Renal pelvis (tissue), 4 donors: ENCODE data around the gene CAPN9. TPM values are rescaled to one million over a fixed set of nuclear protein-coding genes. Genes with fewer than 3 reads are reported as not detected.
"Not testable (repeated sequence)": the region's sequence is repeated elsewhere in the genome, so short reads cannot be mapped to it uniquely, and the experiment has no call there.

ENCODE experiments used
- DNase-seq: peaks from one replicate; pipeline ENCODE4 v3.0.0-alpha.2; 2013
- polyA plus RNA-seq, 3 donors: library from polyadenylated mRNA; unstranded; fragments of 120-200 nt; gene quantifications; one replicate each; pipeline ENCODE4 v1.2.1, GENCODE V29; 2013; ENCODE audit not compliant: insufficient read length in 3 of 3

The CAPN9 gene
- polyA plus RNA-seq, 3 donors, result 1.0 to 1.9 (median 1.1) TPM

GRCh38 chr1:230767859-230768612, 20.8 kb downstream of the CAPN9 start:
- DNase-seq, result not testable (repeated sequence)

GRCh38 chr1:230768903-230769570, 21.8 kb downstream of the CAPN9 start:
- DNase-seq, result no peak

- no peak for DNase-seq
Measured at GRCh38 chr1:230770317-230770716, 23.1 kb downstream of the CAPN9 start.

- no peak for DNase-seq
Measured at GRCh38 chr1:230771773-230772354, 24.7 kb downstream of the CAPN9 start.

- peak; percentile 61 for DNase-seq
Measured at GRCh38 chr1:230772457-230773395, 25.5 kb downstream of the CAPN9 start.

GRCh38 chr1:230773396-230774033, 26.3 kb downstream of the CAPN9 start:
- DNase-seq, result no peak

- DNase-seq, result no peak
Measured at GRCh38 chr1:230778916-230779590, 31.9 kb downstream of the CAPN9 start.

GRCh38 chr1:230781131-230781530, 33.9 kb downstream of the CAPN9 start:
- no peak for DNase-seq

GRCh38 chr1:230781594-230781993, 34.4 kb downstream of the CAPN9 start:
- no peak for DNase-seq

- no peak for DNase-seq
Measured at GRCh38 chr1:230784163-230784562, 37.0 kb downstream of the CAPN9 start.

- no peak for DNase-seq
Measured at GRCh38 chr1:230785636-230786384, 38.6 kb downstream of the CAPN9 start.

GRCh38 chr1:230786385-230786753, 39.2 kb downstream of the CAPN9 start:
- DNase-seq, result no peak

- DNase-seq, result no peak
Measured at GRCh38 chr1:230787471-230787870, 40.3 kb downstream of the CAPN9 start.

GRCh38 chr1:230788561-230789275, 41.5 kb downstream of the CAPN9 start:
- DNase-seq, result no peak

- DNase-seq, result no peak
Measured at GRCh38 chr1:230790026-230790425, 42.8 kb downstream of the CAPN9 start.

- no peak for DNase-seq
Measured at GRCh38 chr1:230791986-230792564, 44.9 kb downstream of the CAPN9 start.

- DNase-seq, result no peak
Measured at GRCh38 chr1:230792691-230793462, 45.7 kb downstream of the CAPN9 start.

GRCh38 chr1:230793463-230793745, 46.2 kb downstream of the CAPN9 start:
- no peak for DNase-seq

- no peak for DNase-seq
Measured at GRCh38 chr1:230794431-230794830, 47.2 kb downstream of the CAPN9 start.
